Measurements from ENCODE around the gene ST8SIA6. TPM values are rescaled to one million over a fixed set of nuclear protein-coding genes. Genes with fewer than 3 reads are reported as not detected.
"Not testable (repeated sequence)": the region's sequence is repeated elsewhere in the genome, so short reads cannot be mapped to it uniquely, and the experiment has no call there.

ST8SIA6 gene
- total RNA-seq, 1 donor from 2014 or later, result 0.79 TPM

- DNase-seq, result no peak
These were observed 2.7 kb upstream of the ST8SIA6 start for GRCh38 chr10:17457083-17457482.

DNA sequence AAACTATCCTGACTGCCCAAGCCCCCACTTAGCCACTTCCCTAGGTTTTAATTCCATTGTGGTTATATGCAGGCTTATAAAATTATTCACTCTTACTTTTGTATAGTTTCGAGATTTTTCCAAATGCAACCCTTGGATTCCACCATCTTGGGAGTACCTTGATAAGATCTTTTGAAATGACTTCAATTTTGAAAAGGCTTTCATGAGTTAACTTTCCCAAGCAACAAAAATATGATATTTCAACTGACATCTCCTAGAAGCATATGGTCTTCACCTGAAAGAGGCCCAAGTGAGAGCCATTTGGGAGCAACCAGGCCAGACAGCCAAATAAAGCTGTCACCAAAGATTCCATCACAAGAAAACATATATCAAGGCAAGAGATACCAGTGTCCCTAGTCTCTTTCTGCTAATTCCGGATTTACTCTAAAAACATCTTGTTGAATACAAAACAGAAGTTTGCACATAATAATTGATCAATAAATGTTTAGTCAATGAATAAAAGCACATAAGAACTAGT is 1.7 kb upstream of the ST8SIA6 start:
- no peak for DNase-seq

- no peak for DNase-seq
These were observed 673 bp upstream of the ST8SIA6 start for GRCh38 chr10:17455015-17455520.

- no peak for DNase-seq
These were observed 863 bp downstream of the ST8SIA6 start for GRCh38 chr10:17453373-17454091.

GRCh38 chr10:17453035-17453372 is 1.4 kb downstream of the ST8SIA6 start:
- DNase-seq, result no peak

DNA sequence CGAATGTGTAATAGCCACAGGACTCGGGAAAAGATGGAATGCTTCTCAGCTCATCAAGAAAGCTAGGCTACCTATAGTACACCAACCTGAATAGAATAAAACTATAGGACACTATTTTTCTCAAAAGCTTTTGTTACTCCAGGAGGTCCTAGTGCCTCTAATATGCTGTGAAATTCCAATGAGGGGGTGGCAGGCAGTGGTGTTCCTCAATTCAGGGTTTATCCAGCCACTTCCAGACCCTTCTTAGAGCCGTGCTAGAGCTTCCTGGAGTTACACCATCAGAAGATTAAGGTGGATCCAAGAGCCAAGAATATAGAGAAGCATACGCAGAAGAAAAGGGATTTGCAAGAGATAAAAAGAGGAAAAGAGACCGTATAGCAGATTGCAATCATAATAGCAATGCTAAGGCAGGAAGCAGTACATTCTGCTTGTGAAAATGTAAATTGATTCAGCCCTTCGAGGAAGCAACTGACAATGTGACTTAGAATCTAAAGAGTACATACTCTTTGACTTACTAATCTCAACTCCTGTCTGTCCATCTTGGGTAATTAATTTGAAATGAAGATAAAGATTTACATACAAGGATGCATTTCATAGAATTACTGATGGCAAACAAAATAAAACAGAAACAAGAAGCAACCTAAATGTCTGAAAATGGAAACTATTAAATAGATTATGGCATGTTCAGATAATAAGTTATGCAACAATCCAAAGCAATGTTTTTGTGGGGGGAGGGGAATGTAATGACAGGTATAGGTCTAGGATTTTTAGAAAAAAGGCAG is 2.1 kb downstream of the ST8SIA6 start:
- DNase-seq, result no peak

DNA sequence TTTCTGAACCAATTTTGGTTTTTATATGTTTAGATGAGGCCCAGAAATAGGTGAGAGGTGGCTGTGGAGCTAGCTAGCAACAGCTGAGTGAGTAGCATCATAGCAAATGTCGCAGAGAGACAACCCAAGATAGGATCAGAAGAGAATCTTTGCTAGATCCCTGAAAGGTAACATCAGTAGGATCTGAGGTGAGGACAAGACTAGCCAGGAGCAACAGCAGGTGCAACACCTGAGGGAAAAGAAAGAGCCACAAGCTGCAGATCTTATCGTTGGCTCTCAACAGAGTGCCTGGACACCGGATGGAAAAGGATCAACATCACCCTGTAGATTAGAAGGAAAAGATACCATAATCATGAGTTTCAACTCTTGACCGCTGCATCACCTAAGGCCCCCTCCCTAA is 4.4 kb downstream of the ST8SIA6 start:
- no peak for DNase-seq

DNA sequence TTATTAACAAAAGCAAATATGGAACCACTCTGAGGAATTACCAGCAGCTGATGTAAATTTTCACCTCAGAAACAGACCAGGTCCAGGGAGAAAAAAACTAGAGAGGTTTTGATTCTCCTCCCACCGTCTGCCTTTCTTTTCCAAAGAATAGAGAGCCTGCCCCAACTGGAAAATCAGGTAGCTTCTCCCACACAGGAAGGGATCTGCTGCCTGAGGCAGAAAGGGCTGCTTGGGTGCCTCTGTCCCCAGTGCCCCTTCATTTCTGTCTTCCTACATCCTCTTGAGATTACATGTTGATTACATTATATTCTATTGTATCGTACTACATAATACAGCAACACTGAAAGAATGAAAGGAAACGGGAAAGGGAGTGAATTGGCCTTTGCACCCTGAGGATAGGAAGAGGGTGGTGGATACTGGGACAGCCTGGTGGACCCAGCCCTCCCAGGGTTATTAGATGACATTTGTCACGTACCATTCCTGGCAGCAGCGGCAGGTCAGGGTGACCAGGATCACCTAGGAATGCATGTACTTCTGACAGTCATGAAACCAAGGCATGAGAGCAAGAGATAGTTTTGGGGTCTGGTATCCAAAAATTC is 8.9 kb downstream of the ST8SIA6 start:
- DNase-seq, result no peak

DNA sequence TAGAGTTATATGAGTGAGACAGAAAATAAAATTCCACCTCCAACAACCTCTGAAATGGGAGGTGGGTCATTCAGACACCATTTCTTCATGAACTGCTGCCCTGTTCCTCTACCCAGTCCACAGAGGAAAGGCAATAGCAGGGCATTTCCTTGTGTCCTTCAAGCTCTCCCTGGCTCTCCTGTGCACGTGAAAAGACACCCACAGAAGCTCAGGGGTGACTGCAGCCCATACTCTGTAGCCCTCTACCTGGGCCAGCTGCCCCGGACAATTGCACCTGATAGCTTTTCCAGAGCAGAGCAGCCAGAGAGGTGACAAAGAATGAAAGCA is 10.0 kb downstream of the ST8SIA6 start:
- DNase-seq, result no peak

GRCh38 chr10:17443707-17444387 is 10.5 kb downstream of the ST8SIA6 start:
- no peak for DNase-seq

DNA sequence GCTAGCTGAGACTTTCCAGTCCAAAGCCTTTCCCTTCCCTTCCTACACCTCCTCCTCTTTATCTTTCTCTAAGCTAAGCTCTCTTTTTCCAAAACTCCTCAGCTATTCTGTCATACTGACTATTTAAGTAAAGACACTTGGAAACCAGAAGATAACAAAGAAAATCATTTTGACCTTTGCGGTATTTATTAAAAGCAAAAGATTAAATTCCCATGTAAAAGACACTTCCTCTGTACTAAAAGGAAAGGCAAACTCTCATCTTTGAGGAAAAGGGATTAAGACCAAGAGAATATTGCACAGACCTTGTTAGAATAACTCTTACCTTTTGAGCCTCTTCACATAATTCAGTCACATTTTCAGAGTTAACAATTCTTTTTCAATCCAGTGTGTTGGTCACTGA is 15.8 kb downstream of the ST8SIA6 start:
- no peak for DNase-seq

- DNase-seq, result not testable (repeated sequence)
These were observed 17.8 kb downstream of the ST8SIA6 start for GRCh38 chr10:17436578-17436977.

- no peak for DNase-seq
These were observed 18.4 kb downstream of the ST8SIA6 start for GRCh38 chr10:17435953-17436352.

DNA sequence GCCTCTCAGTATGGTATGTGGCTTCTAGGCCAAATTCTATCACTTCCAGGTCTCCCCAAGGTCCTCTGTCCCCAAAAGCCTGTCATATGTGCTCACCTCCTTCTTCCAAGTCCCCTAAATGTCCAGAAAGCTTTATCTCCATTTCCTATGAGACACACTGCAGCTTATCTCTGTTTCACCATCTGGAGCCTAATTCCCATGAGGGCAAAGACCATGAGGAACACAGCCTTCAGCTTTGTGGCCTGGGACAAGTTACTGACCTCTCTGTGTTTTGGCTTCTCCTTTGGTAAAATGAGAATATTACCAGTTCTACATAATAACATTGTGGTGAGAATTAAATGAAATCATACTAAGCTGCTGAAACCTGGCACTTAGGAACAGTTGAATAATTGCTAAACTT is 19.2 kb downstream of the ST8SIA6 start:
- no peak for DNase-seq

DNA sequence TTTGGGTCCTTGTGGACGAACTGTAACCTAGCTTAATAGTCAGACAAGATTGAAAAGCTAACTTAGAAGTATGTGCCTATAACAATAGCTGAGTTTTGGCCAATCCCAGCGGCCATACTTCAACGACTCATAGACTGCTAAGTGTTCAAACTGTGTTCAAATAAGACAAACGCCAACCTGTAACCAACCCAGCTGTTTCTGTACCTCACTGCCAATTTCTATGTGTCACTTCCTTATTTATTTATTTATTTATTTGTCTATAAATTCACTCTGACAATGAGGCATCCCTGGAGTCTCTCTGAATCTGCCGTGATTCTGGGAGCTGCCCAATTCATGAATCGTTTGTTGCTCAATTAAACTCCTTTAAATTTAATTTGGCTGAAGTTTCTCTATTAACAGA is 21.7 kb downstream of the ST8SIA6 start:
- no peak for DNase-seq

GRCh38 chr10:17431871-17432311 is 22.5 kb downstream of the ST8SIA6 start:
- DNase-seq, result no peak

- peak; percentile 72 for DNase-seq
These were observed 23.6 kb downstream of the ST8SIA6 start for GRCh38 chr10:17430647-17431355.

GRCh38 chr10:17429490-17429889 is 24.9 kb downstream of the ST8SIA6 start:
- no peak for DNase-seq

DNA sequence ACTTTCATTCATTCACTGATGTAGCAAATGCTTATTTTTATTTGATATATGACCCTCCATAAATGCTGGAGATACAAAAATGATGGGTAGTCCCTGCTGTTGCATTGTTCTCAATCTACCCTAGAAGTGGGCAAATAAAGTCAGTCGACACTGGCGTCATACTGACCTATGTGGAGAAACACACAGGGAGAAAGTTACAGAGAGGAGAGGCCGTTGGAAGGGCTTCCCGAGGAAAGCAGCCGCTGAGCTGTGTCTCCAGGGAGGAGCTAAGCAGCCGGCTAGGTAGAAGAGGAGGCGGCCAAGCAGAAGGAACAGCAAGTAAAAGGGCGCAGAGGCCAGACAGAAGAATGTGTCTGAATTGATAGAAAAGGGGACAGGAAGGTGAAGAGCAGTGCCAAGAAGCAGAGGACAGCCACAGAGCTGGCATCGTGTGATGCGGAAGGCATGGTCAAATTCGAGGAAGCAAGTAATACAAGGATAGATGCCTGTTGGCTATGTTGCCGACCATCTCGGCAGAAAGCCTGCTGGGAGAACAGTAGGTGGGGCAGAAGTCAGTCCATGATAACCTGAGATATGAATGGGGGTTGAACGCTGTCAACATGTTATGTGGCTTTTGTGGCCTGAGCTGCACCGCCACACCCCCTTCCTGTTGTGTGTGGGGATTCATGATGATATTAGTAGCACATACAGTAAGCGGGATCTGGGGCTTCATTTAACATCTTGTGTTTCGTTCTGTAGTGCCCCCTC is 25.9 kb downstream of the ST8SIA6 start:
- DNase-seq, result no peak

GRCh38 chr10:17427666-17428350 is 26.6 kb downstream of the ST8SIA6 start:
- no peak for DNase-seq

DNA sequence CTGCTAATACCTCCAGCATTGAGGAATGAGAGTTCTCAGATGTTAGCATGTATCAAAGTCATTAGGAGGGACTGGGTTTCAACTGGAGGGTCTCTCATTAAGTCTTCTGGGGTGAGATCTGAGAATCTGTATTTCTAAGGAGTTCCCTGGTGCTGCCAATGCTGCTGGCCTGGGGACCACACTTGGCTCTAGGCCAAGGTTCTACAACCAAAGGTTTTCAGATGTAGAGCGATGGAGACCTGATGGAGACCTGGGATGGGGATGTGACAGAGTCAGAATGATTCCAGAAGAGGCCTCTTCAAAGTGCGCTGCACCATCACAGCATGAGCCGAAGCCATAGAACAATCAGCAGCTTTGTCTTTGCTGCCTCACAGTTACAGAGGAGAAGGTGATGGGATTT is 27.2 kb downstream of the ST8SIA6 start:
- DNase-seq, result no peak

Measured in skin of body (tissue), 2 donors.